H9 (cell line): ENCODE data around the gene USP37. TPM values are rescaled to one million over a fixed set of nuclear protein-coding genes. Genes with fewer than 3 reads are reported as not detected.

Experiments
- DNase-seq: peaks from one replicate; pipeline ENCODE4 v3.0.0-alpha.2; 2017
- H2AFZ ChIP-seq: one replicate; pipeline ENCODE4 v1.6.1; 2013; ENCODE audit warnings: mild to moderate bottlenecking, low read length, control low read depth, moderate library complexity
- H2AK5ac ChIP-seq: 2 replicates; pipeline ENCODE4 v1.6.1; 2013; ENCODE audit warnings: low read length, control low read depth, mixed read lengths; ENCODE audit not compliant: insufficient read length
- H2BK120ac ChIP-seq: one replicate; pipeline ENCODE4 v1.6.1; 2013; ENCODE audit warnings: low read depth, mild to moderate bottlenecking, low read length, control low read depth, inconsistent platforms; ENCODE audit not compliant: poor library complexity, severe bottlenecking
- H2BK12ac ChIP-seq: 2 replicates; pipeline ENCODE4 v1.6.1; 2013; ENCODE audit warnings: low read length, control low read depth, mixed read lengths, low read depth; ENCODE audit not compliant: insufficient read length
- H2BK15ac ChIP-seq: 2 replicates; pipeline ENCODE4 v1.6.1; 2013; ENCODE audit warnings: low read depth, low read length, control low read depth
- H2BK20ac ChIP-seq: one replicate; pipeline ENCODE4 v1.6.1; 2013; ENCODE audit warnings: low read depth, mild to moderate bottlenecking, low read length, control low read depth, inconsistent platforms; ENCODE audit not compliant: poor library complexity, severe bottlenecking
- H2BK5ac ChIP-seq: 2 replicates; pipeline ENCODE4 v1.6.1; 2013; ENCODE audit warnings: low read length, control low read depth, mixed read lengths; ENCODE audit not compliant: insufficient read length
- H3K14ac ChIP-seq: 2 replicates; pipeline ENCODE4 v1.6.1; 2013; ENCODE audit warnings: low read length, control low read depth; ENCODE audit not compliant: insufficient read depth
- H3K18ac ChIP-seq: 2 replicates; pipeline ENCODE4 v1.6.1; 2013; ENCODE audit warnings: low read depth, mild to moderate bottlenecking, mixed read lengths, low read length, control low read depth; ENCODE audit not compliant: insufficient read length
- H3K23ac ChIP-seq: 2 replicates; pipeline ENCODE4 v1.6.1; 2013; ENCODE audit warnings: low read length, control low read depth, mixed read lengths, low read depth; ENCODE audit not compliant: insufficient read length
- H3K23me2 ChIP-seq: 2 replicates; pipeline ENCODE4 v1.6.1; 2013; ENCODE audit warnings: low read depth, mild to moderate bottlenecking, mixed read lengths, low read length, control low read depth; ENCODE audit not compliant: insufficient read length, poor library complexity, severe bottlenecking
- H3K27ac ChIP-seq: 2 replicates; pipeline ENCODE4 v1.5.1; 2013; ENCODE audit warnings: low read length, control low read depth, mixed read lengths, low read depth; ENCODE audit not compliant: insufficient read length
- H3K27me3 ChIP-seq: 2 replicates; pipeline ENCODE4 v1.6.1; 2013; ENCODE audit warnings: low read length, control low read depth, inconsistent platforms; ENCODE audit not compliant: insufficient read depth
- H3K4ac ChIP-seq: 2 replicates; pipeline ENCODE4 v1.6.1; 2013; ENCODE audit warnings: low read depth, mild to moderate bottlenecking, control low read depth, inconsistent platforms, low read length, moderate library complexity
- H3K4me1 ChIP-seq: 2 replicates; pipeline ENCODE4 v1.6.1; 2013; ENCODE audit warnings: low read length, control low read depth, inconsistent platforms; ENCODE audit not compliant: insufficient read depth
- H3K4me2 ChIP-seq: 2 replicates; pipeline ENCODE4 v1.6.1; 2013; ENCODE audit warnings: low read length, control low read depth, mixed read lengths; ENCODE audit not compliant: insufficient read length, insufficient read depth
- H3K56ac ChIP-seq: 2 replicates; pipeline ENCODE4 v1.6.1; 2013; ENCODE audit warnings: low read depth, mild to moderate bottlenecking, mixed read lengths, low read length, control low read depth; ENCODE audit not compliant: insufficient read length
- H3K79me1 ChIP-seq: 2 replicates; pipeline ENCODE4 v1.6.1; 2013; ENCODE audit warnings: low read depth, mild to moderate bottlenecking, moderate library complexity, low read length, control low read depth, inconsistent platforms; ENCODE audit not compliant: insufficient read depth, poor library complexity, severe bottlenecking
- H3K79me2 ChIP-seq: 2 replicates; pipeline ENCODE4 v1.6.1; 2013; ENCODE audit warnings: low read length, control low read depth, inconsistent platforms; ENCODE audit not compliant: insufficient read depth
- H3K9ac ChIP-seq: 2 replicates; pipeline ENCODE4 v1.6.1; 2013; ENCODE audit warnings: low read length, control low read depth, mixed read lengths; ENCODE audit not compliant: insufficient read length; ENCODE audit errors: extremely low read depth
- H3K9me3 ChIP-seq: one replicate; pipeline ENCODE4 v1.6.1; 2013; ENCODE audit warnings: low read depth, low read length, inconsistent platforms; ENCODE audit not compliant: control insufficient read depth
- H3T11ph ChIP-seq: one replicate; pipeline ENCODE4 v1.6.1; 2013; ENCODE audit warnings: mild to moderate bottlenecking, low read length, control low read depth, inconsistent platforms
- H4K20me1 ChIP-seq: one replicate; pipeline ENCODE4 v1.6.1; 2013; ENCODE audit not compliant: control insufficient read depth, insufficient read length, insufficient read depth
- H4K5ac ChIP-seq: 2 replicates; pipeline ENCODE4 v1.6.1; 2013; ENCODE audit warnings: low read depth, mild to moderate bottlenecking, mixed read lengths, low read length, control low read depth; ENCODE audit not compliant: insufficient read length
- H4K8ac ChIP-seq: replicated peaks from 2 replicates; pipeline ENCODE4 v1.6.1; 2013; ENCODE audit warnings: low read length, control low read depth, mixed read lengths, low read depth; ENCODE audit not compliant: insufficient read length
- H4K91ac ChIP-seq: 2 replicates; pipeline ENCODE4 v1.6.1; 2013; ENCODE audit warnings: low read depth, mild to moderate bottlenecking, moderate library complexity, mixed read lengths, low read length, control low read depth; ENCODE audit not compliant: insufficient read length
- H3K27ac Mint-ChIP-seq, 3 experiments: 2 replicates in 2 of 3; 3 replicates in 1 of 3; pipeline ENCODE4 v1.8.0; 2020 to 2021; ENCODE audit warnings: mixed read lengths in 3 of 3, mild to moderate bottlenecking in 1 of 3, moderate library complexity in 1 of 3
- H3K27me3 Mint-ChIP-seq: 2 replicates; pipeline ENCODE4 v1.8.0; 2021; ENCODE audit warnings: low read depth, mild to moderate bottlenecking, moderate library complexity, mixed read lengths
- H3K36me3 Mint-ChIP-seq, 3 experiments: 2 replicates in 2 of 3; 3 replicates in 1 of 3; pipeline ENCODE4 v1.8.0; 2020 to 2021; ENCODE audit warnings: low read depth in 3 of 3, mixed read lengths in 3 of 3; ENCODE audit not compliant: insufficient read depth in 1 of 3
- H3K4me1 Mint-ChIP-seq, 2 experiments: 2 replicates each; pipeline ENCODE4 v1.8.0; 2020; ENCODE audit warnings: mixed read lengths in 2 of 2
- H3K4me3 Mint-ChIP-seq, 2 experiments: 2 replicates in 1 of 2; 3 replicates in 1 of 2; pipeline ENCODE4 v1.8.0; 2020 to 2021; ENCODE audit warnings: mild to moderate bottlenecking in 2 of 2, mixed read lengths in 2 of 2, moderate library complexity in 1 of 2
- H3K9me3 Mint-ChIP-seq, 2 experiments: 2 replicates in 1 of 2; 3 replicates in 1 of 2; pipeline ENCODE4 v1.8.0; 2020; ENCODE audit warnings: mild to moderate bottlenecking in 2 of 2, mixed read lengths in 2 of 2, moderate library complexity in 1 of 2
- CTCF ChIP-seq: fragments of 200-600 bp; sonication (generic); conservative IDR thresholded peaks from 3 replicates; pipeline ENCODE4 v1.8.0; 2021; ENCODE audit warnings: antibody characterized with exemption, mild to moderate bottlenecking
- WGBS: extraction: QIAGEN DNeasy Blood & Tissue Kit; methylation state at CpG from one replicate; pipeline ENCODE4 v1.1.7; 2013; ENCODE audit warnings: missing lambda C conversion rate, low lambda C conversion rate, mixed read lengths; ENCODE audit not compliant: insufficient read length; ENCODE audit errors: extremely low coverage; 5-methylcytosine and 5-hydroxymethylcytosine counted together
- total RNA-seq: library from RNA; stranded (reverse); gene quantifications from 2 replicates; pipeline ENCODE4 v1.2.1, GENCODE V29; 2021

Gene USP37
- total RNA-seq, 1 experiment from 2014 or later = 34.9 TPM

- Histone ChIP-seq H3K4me1 (no peaks in the 10 kb centered on the region), H2BK5ac (no peak overlapping the region), H3K18ac (no peak overlapping the region), H3K27ac (no peak overlapping the region), H3K9ac (no peak overlapping the region), H3K14ac (no peak overlapping the region), H3K56ac (no peak overlapping the region), H3K23me2 (no peaks in the 10 kb centered on the region), H3K4me2 (no peak overlapping the region), H3K27me3 (no peaks in the 10 kb centered on the region), H2BK12ac (no peak overlapping the region), H2BK20ac (no peak overlapping the region), H3K79me2 (no peaks in the 10 kb centered on the region), H3K23ac (no peak overlapping the region), H4K5ac (no peak overlapping the region), H4K8ac (no peak overlapping the region), H2AFZ (no peak overlapping the region), H3K9me3 (no peaks in the 10 kb centered on the region), H3K4ac (no peak overlapping the region), H2AK5ac (no peak overlapping the region), H2BK120ac (no peak overlapping the region), H4K20me1 (no peaks in the 10 kb centered on the region), H3K79me1 (no peaks in the 10 kb centered on the region), H4K91ac (no peak overlapping the region), H3T11ph (no peak overlapping the region), H2BK15ac (no peak overlapping the region)
- no peaks in the 10 kb centered on the region for H3K9me3 Mint-ChIP-seq
- no peak for DNase-seq
- peaks cover 2 to 3% of the 10 kb centered on the region in 2 experiments; a peak in 1 of 4 replicates for H3K4me1 Mint-ChIP-seq
- peaks cover 1% of the 10 kb centered on the region for H3K27me3 Mint-ChIP-seq
- peaks cover 0 to 4% (median 0%) of the 10 kb centered on the region in 3 experiments; a peak in 1 of 7 replicates for H3K36me3 Mint-ChIP-seq
- WGBS = no CpG with 5 or more reads among the region's 11 CpGs
- no peak overlapping the region for H3K4me3 Mint-ChIP-seq
- TF ChIP-seq CTCF = no peak
- H3K27ac Mint-ChIP-seq = no peak overlapping the region
These were observed 137.4 kb downstream of the USP37 start for GRCh38 chr2:218430721-218431120.
